Esophagus squamous epithelium (tissue), 4 donors: ENCODE results near the gene MMD.

Experiments
- POLR2A ChIP-seq, 4 donors: fragments of 450-650 bp; IDR thresholded peaks; one replicate each; pipeline ENCODE4 v1.6.1; 2017; ENCODE audit warnings: antibody characterized with exemption in 4 of 4, mild to moderate bottlenecking in 4 of 4, moderate library complexity in 3 of 4
- TF ChIP-seq, protein P1 (sequence below), 6 experiments: fragments of 450-650 bp in 4 of 6; fragments of 200-600 bp in 2 of 6; sonication (generic) in 2 of 6; IDR thresholded peaks; one replicate each; pipeline ENCODE4 v1.5.1; 2016 to 2019; ENCODE audit warnings: antibody characterized with exemption in 6 of 6, mild to moderate bottlenecking in 4 of 6, moderate library complexity in 4 of 6

- TF ChIP-seq, protein P1, sequence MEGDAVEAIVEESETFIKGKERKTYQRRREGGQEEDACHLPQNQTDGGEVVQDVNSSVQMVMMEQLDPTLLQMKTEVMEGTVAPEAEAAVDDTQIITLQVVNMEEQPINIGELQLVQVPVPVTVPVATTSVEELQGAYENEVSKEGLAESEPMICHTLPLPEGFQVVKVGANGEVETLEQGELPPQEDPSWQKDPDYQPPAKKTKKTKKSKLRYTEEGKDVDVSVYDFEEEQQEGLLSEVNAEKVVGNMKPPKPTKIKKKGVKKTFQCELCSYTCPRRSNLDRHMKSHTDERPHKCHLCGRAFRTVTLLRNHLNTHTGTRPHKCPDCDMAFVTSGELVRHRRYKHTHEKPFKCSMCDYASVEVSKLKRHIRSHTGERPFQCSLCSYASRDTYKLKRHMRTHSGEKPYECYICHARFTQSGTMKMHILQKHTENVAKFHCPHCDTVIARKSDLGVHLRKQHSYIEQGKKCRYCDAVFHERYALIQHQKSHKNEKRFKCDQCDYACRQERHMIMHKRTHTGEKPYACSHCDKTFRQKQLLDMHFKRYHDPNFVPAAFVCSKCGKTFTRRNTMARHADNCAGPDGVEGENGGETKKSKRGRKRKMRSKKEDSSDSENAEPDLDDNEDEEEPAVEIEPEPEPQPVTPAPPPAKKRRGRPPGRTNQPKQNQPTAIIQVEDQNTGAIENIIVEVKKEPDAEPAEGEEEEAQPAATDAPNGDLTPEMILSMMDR (IDR thresholded peaks at IDR 0.05), result no peak
- TF ChIP-seq POLR2A (IDR thresholded peaks at IDR 0.05), result no peak
Observed at GRCh38 chr17:55448681-55449080, 27.0 kb upstream of the MMD start.
